UCSD-AML1 (cell line): Measurements from ENCODE around the gene SLC13A3.

Experiments used
- DNase-seq: peaks from one replicate; lab custom pipeline; 2025; ENCODE audit not compliant: unreplicated experiment; lab: John Stamatoyannopoulos, UW

Gene SLC13A3

DNA sequence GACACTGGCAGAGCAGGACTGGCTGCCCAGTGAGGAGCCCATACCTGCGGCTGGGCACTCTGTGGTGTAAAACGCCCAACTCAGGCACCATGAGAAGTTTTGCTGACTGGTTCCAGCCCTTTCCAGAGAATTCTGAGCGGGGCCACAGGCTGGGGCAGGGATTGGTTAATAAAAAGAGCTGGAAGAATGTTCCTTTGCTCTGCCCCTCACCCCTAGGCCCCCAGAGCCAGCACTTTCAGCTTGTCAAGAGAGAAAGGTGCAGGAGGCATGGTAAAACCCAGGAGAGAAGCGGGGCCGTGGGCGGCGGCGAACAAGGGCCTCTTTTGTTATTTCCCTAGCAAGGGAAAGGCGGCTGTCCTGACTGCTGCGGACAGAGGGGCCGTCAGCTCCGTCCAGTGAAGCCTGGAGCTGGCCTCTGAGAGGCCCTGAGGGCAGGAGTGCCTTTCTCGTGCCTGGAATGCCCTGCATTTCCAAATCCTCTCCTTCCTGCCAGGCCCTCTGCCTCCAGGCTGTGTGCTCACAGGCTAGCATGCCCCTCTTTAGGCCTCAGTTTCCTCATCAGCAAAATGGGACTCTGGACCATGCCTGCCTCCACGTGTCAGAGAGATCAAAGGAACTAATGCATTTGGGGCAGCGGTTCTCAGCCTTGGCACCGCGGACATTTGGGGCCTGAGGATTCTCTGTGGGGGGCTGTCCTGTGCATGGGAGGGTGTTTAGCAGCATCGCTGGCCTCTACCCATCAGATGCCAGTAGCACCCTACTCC, 12.9 kb downstream of the SLC13A3 start:
- DNase-seq: no peak

DNA sequence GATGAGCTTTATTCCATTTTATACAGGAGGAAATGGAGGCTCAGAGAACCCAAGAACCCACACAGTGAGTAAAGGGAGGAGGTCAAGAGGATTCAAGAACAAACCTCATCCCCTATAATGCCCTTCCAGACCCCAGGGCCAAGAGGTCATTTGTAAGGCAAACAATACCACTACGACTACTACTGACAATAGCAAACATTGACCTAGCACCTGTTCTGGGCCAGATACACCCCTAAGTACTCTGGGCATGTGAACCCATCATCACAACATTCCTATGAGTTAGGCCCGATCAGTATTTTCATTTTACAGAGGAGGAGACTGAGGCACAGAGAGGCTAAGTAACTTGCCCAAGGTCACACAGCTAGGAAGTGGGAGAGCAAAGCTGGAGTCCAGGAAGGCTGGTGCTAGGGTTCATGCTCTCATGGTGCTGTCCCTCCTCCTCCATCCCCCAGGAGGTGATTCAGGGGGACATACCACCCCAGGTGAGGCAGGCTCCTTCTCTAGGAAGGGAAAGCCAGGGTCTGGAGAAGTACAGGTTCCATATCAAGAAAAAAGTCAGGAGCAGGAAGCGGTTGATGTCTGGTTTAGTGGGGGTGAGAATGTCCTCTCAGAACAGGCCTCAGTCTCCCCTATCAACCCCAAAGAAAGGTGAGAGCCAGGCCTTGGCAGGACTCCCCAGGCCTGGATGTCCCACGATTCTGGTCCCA, 13.7 kb downstream of the SLC13A3 start:
- no peak for DNase-seq

DNA sequence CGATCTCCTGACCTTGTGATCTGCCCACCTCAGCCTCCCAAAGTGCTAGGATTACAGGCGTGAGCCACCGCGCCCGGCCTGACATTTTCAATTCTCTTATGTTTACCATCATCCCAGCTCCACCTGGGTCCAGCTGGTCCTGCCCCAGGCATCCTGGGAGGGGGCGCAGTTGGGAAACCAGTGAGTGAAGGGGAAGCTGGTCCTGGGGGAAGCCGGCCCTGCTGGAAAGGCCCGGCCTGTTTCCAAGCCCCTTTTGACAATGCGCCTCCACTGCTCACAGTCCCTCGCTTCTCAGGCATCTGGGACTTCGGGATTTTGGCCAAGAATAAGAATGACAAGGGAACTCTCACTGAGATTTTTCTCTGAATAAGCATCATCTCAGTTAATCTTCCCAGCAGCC, 14.2 kb downstream of the SLC13A3 start:
- DNase-seq: no peak

DNA sequence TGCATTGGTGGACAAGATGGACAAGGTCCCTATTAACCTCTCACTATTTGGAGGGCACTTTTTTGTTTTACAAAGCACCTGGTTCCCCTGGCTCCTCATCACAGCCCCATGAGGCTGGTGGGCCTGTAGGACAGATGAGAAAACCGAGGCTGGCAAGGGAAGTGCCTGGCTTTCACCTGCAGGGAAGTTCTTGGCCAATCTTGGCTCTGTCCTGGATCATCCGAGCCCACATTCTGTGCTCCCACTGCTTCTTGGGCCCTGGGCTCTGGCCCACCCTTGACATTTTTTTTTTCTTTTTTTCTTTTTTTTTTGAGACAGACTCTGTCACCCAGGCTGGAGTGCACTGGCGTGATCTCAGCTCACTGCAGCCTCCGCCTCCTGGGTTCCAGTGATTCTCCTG, 14.7 kb downstream of the SLC13A3 start:
- no peak for DNase-seq

- DNase-seq: no peak
Measured at GRCh38 chr20:46635514-46636136, 15.6 kb downstream of the SLC13A3 start.

GRCh38 chr20:46634528-46634927, 16.7 kb downstream of the SLC13A3 start:
- DNase-seq: no peak

DNA sequence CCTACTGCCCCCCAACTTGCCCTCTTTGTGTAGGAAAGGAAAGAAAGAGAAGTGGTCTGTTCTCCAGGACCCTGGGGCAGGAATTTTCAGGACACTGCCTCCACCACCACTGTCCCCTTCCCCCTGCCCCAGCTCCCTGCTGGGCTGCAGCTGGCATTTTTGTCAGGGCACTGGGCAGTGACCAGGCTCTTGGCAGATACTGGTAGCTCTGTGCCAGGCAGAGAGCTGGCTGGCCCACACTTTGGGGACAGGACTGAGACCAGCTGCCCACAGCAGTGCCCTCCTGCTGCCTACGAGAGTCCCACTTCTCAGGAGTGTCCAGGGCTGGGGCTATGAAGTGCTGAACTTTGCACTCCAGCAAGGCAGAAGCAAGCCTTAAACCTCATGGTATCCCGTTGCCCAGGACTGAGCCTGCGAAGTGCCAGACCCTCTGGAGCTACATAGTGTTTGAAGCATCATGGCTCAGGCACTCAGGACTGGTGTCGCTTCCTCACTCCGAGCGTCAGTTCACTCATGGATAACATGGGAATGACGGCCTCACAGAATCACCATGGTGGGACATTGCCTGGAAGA, 19.3 kb downstream of the SLC13A3 start:
- DNase-seq: no peak

DNA sequence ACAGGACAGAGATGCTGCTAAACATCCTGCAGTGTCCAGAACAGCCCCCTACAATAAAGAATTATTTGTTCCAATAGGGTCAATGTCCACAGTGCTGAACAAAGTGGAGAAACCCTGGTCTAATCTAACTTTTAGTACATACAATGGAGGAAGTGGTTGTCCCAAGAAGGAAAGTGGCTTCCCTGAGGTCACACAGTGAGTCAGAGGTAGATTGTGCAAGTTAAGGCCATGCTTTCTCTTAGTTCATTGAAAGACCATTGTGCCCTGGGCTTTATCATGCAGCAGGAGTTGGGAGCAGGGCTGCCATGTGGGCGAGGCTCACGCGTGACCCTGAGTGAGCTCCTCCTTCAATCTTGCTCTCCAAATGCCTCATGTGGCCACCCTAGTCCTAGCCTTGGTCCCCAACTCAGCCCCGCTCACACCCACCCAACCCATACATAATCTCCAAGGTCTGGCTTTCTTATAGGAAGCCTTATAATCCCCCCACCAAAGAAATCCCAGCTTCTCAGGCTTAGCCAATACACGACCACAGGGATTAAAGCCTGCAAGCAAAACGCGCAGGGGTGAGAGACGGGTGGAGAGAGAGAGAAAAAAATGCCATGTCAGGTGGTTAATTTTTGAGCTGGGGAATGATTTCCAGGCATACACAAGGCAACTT, 19.9 kb downstream of the SLC13A3 start:
- no peak for DNase-seq

- no peak for DNase-seq
Measured at GRCh38 chr20:46630306-46630705, 21.0 kb downstream of the SLC13A3 start.

- DNase-seq: no peak
Measured at GRCh38 chr20:46629341-46629740, 21.9 kb downstream of the SLC13A3 start.

GRCh38 chr20:46627234-46627633, 24.0 kb downstream of the SLC13A3 start:
- no peak for DNase-seq

DNA sequence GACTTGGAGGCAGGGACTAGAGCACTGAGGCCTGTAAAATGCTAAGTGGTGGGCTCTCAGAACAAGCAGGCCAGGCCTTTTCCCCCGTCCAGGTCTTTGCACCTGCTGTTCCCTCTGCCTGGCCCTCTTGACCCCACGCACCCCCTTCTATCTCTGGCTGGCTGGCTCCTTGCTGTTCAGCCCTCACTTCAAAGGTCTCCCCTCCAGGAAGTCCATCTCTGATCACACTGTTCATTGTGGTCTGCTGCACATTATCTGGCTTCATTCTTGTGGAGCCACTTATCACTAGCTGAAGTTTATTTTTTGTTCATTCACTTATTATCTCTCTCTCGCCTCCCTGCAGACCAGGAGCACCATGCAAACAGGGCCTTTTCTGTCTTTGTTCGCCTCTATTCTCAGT, 24.5 kb downstream of the SLC13A3 start:
- DNase-seq: no peak

DNA sequence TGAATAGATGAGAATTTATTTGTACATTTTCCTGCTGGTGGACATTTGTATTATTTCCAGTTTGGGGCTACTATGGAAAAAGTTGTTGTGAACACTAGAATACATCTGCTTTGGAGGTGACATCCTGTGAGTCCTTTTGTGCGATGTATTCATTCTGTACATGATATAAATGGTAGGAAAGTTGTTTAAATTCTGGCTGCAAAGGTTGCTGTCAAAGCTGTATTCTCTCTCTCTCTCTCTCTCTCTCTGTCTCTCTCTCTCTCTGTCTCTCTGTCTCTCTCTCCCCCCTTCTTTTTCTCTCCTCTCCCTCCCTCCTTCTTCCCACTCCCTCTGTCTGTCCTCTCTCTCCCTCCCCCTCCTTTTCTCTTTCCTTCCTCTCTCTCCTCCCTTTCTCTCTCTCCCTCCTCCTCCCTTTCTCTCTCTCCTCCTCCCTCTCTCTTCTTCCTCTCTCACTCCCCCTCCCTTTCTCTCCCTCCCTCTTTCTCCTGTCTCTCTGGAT, 25.3 kb downstream of the SLC13A3 start:
- no peak for DNase-seq

DNA sequence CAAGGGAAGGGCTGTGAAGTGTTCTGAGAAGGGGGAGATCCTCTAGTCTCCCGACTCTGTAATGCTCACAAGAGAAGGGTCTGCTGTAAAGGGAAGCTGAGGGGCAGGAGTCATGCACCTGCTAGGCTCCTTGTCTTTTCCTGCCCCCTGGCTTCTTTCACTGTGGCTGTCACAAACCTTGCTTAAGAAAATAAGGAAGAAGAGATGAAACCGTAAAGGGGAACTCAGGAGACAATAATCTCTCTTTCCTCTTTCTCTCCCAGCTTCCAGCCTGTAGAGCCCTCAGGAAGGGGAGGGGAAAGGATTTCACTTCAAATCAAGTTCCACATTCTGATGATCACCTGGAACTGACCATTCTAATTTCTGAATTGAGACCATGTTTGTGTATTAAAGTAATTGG, 26.3 kb downstream of the SLC13A3 start:
- DNase-seq: no peak

GRCh38 chr20:46622165-46622564, 29.1 kb downstream of the SLC13A3 start:
- no peak for DNase-seq

GRCh38 chr20:46621492-46621891, 29.8 kb downstream of the SLC13A3 start:
- no peak for DNase-seq

DNA sequence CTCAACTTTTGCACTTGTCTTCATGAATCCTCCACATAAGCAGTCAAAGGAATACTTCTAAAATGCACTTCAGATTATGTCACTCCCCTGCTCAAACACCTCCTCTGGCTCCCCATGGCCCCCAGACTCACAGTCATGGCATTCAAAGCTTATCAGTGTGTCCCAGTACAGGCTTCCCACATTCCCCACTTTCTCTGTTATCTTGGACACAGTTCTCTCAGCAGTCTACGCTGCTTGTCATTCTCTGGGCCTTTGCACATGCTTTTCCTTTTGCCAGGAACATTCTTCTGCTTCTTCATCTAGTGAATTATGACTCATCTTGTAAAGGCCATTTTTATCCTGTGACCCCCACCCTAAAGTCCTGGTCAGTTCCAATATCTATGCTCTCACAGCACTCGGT, 31.8 kb downstream of the SLC13A3 start:
- no peak for DNase-seq

GRCh38 chr20:46618316-46619100, 32.8 kb downstream of the SLC13A3 start:
- no peak for DNase-seq

DNA sequence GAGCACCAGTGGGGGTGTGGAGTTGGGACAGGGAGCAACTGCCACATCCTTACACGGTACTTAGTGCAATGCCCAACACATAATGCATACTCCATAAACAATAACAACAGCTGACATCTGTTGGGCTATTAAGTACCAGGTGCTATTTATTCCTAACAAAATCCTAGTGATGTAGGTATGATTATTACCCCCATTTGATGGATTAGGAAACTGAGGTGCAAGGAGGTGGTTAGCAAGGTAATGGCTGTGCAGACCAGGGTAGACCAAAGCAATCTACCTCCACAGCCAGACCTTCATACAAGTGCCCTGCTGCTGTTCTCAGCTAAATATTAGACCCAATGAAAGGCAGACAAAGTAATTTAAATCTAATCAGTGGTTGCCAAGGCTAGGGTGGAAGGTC, 36.8 kb downstream of the SLC13A3 start:
- no peak for DNase-seq

DNA sequence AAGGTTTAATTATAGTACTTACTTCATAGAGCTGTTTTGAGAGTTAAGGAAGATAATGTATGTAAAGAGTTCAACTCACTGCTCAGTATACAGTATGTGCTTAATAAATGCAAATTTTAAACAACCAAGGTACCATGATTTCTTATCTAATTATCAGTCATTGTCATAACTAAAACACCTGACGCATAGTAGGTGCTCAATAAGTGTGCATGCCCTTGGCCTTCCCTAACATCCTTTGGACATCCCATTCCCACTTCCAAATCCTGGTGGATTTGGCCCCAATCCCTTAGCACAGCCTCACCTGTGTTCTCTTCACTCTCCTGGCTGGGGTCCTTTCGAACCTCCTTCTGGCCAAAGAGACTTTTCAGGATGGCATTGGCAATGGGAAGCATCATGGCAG, 41.1 kb downstream of the SLC13A3 start:
- no peak for DNase-seq
